ENCODE measurements around the gene GALNT18.

Gene GALNT18

GRCh38 chr11:11291041-11292015 is 330.5 kb downstream of the GALNT18 start:
- DNase-seq = no peak

DNA sequence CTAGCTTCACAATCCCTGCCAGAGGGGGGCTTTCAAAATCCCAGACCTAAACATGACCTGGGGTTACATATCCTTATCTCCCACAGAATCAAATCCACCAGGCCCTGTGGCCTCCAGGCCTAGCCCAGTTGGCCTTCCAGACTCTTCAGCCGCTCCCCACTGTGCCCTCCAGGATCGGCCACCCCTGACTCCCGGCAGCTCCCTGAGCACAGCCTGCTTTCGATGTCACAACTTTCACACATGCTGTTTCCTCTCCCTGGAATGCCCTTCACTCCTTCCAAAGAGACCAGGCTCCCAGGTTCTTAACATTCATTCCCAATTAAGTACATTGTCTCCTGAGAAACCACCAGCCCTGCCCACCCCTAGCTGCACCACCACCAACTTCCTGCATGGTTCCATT is 331.5 kb downstream of the GALNT18 start:
- DNase-seq = no peak

DNA sequence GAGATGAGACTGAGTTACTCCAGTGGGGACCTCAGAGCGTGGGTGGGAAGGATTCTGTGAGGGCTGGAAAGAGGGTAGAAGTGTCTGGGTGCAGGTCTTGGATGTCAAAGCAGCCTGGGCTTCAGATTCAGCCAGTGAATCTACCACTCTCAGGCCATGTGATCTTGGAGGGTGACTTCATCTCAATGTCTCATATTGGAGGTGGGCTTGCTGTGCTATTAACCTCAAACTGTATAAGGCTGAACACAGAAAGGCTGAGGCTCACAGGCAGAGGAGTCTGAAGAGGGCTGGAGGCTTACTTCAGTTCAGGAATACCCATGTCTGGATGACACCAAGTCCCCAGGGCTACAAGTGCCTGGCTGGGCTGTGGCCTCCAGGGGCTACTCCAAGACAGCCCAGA is 332.1 kb downstream of the GALNT18 start:
- no peak for DNase-seq

DNA sequence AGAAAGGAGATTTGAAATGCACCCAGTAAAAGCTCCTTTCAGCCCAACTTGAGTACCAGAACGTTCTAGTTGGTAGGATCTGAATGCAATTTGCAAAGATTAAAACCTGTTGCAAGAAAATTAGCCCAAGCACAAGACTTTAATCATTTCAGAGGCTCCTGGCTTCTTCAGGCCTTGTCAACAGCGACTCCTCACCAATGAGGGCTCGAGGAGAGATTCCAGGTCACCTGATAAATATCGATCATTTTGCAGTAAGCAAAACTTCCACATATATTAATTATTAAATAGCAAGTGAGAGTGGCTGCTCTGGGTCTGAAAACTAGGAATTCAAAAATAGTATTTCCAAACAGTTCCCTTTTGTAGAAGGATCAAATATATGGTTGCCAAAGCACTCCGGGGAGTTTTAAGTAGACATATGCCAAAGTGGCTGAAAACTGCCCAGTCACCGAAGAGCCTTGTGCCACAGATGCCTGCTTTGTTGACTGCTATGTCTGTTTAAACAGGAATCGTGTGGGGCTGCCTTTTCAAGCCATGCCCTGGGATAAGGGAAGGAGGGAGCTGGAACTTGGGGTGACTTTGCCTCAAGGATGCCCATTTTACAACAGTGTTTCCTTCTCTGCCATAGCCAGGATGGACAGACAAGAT is 332.7 kb downstream of the GALNT18 start:
- no peak for DNase-seq

DNA sequence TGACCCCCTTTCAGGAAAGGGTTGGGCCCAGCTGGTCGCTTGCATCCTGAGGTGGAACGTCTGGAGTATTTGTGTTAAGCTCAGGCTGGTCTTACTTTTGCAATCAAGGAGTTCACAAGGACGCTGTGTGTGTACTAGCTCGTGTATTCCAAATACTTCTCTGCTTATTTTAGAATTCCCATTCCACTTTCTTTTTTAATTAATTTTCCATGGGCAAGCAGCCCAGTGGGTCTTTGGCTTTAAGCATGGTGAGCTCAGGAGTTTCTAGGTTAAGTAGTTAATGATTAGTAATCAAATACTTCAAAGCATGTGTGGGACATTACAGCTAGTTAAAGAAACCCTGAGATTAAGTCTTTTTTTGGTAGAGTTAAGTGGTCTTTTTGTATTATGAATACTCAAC is 337.3 kb downstream of the GALNT18 start:
- no peak for DNase-seq

DNA sequence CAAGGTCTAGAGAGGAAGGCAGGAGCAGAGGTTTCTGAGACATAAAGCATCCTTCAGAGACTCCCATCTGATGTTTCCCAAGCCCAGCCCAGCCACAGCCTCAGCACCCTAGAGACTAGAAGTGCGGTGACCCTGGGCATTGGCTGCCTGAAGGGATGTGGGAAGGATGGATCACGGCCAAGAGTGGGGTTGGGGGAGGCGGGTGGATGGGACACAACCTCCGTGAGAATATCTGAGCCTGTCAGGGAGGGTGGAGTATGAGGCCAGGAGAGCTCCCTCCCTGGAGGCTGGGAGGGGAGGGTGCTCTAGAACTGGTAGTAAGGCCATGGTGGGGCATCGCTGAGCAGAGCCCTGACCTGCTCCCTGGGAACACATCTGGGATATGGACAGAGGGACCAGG is 340.2 kb downstream of the GALNT18 start:
- no peak for DNase-seq

DNA sequence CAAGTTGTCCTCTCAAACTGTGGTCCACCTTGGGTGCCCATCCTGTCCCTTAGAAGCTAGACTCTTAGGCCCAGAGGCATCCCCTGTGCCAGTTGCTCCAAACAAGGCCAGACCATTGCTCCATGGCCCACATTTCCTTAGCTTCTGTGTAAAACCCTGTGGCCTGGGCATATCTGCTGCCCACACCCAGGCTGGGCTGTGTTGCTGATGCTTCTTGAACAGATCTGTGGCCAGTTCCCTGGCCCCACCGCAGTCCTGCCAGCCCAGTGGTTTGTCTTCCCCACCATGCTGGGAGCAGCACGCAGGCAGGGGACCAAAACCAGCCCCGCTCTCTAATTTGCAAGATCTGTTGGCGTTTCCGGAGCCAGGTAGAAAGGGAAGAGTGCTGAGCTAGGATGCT is 341.0 kb downstream of the GALNT18 start:
- no peak for DNase-seq

GRCh38 chr11:11279956-11280689 is 341.7 kb downstream of the GALNT18 start:
- no peak for DNase-seq

GRCh38 chr11:11272254-11272653 is 349.6 kb downstream of the GALNT18 start:
- DNase-seq = no peak

GRCh38 chr11:11270236-11270775 is 351.5 kb downstream of the GALNT18 start:
- no peak for DNase-seq

GRCh38 chr11:11268706-11269105 is 353.1 kb downstream of the GALNT18 start:
- DNase-seq = no peak

DNA sequence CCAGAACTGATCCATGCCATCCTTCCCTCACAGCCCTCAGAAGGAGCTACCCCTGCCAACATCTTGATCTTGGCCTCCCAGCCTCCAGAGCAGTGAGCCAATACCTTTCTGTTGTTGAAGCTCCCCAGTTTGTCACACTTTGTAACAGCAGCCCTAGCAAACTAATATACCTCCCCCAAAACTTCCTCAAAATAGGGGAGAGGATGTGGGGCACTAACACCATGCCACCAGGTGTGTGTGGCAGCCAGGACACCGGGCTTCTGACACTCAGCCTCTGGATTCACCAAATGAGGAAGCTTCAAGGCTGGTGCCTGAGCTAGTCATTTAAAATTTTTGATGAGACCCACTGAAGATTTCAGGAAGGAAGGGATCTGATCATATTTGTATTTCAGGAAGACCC is 353.7 kb downstream of the GALNT18 start:
- DNase-seq = no peak

DNA sequence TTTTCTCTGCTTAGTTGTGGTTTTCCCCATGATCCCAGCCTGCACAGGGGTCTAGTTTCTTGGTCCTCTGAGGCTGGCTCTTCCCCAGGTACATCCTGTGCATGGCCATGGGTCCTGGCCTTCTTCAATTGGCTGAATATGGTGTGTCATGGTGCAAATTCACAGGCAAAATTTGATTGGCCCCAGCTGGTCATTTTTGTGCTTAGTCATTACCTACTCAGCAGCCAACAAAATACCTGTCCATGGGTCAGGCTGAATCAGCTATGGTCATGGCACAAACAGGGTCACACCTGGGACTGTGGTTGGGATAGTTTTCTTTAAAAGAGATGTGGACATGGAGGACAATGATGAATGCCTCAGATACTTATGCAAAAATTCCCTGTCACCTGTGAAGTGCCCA is 354.5 kb downstream of the GALNT18 start:
- DNase-seq = no peak

DNA sequence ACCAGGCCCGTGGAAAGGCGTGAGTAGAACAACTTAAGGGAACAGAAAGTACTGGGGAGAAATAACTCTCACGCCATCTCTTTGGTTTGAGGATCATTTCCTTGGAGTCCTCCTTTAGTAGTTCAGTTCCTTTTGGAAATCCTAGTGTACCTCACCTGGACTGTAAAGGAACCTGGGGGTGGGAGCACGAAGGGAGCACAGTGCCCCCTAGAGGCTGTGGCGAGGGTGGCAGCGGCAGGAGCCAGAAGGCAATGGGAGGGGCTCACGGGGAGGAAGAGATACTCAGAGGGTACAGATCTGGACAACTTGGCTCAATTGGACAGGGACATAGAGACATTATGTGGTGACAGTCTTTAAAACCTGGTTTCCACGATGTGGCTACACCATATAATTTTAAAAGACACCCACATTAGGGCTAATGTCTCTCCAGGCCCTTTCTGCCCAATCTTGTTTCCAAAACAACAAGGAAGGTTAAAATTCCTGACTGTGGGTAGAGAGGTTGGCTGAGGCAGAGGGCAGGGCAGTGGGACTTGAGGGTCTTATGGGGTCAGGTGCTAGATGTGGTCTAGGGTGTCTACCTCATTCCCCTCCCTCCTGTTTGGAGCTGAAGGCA is 355.7 kb downstream of the GALNT18 start:
- peak; percentile 34 for DNase-seq

DNA sequence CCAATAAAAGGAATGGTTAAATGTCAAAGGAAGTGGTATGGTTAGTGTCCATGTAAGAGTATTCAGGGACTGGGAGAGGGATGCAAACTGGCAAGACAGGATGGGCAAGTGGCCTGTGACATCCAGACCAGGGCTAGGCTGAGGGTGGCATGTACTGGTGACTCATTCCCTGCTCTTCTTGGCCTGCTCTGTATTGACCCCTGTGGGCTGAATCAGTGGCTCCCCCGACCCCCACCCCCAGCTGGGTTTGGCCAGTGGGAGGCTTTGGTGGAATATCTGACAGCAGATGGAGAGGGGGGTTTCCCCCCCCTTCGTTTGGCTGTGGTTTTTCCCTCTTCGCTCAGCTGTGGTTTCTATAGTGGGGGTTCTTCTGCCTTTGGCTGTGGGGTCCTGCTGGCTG is 356.5 kb downstream of the GALNT18 start:
- DNase-seq = no peak

DNA sequence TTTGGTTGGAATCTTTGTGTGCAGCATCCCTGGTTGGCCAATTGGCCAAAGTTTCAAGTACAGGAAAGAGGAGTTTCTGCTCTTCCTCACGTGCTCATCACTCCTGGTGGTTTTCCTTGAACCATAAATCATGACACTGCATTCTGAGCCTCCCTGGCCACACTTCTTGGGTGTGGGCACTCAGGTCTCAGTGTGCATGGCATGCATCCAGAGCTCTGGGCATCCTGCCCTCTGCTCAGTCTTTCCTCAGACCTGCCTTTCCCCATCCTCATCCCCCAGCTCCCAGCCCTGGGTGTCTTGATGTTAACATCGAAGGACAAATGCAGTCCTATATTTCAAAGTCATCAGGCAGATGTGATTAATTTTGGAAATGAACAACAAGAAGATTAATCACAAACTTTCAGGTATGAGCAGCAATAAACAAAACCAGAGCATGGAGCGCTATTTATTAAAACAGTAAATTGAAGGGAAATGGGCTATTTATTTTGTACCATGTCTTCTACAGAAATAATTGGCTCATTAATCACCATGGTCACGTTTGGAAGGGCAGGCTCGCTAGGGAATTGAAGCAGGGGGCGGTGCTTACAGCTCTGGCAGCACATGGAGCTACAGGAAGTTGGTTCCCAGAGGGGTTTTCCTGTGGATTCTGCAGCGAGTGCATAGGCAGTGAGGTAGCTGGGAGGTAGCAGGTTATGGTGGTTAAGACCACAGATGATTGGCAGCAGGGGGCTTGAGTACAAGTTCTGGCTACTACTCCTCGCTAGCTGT is 358.4 kb downstream of the GALNT18 start:
- no peak for DNase-seq

DNA sequence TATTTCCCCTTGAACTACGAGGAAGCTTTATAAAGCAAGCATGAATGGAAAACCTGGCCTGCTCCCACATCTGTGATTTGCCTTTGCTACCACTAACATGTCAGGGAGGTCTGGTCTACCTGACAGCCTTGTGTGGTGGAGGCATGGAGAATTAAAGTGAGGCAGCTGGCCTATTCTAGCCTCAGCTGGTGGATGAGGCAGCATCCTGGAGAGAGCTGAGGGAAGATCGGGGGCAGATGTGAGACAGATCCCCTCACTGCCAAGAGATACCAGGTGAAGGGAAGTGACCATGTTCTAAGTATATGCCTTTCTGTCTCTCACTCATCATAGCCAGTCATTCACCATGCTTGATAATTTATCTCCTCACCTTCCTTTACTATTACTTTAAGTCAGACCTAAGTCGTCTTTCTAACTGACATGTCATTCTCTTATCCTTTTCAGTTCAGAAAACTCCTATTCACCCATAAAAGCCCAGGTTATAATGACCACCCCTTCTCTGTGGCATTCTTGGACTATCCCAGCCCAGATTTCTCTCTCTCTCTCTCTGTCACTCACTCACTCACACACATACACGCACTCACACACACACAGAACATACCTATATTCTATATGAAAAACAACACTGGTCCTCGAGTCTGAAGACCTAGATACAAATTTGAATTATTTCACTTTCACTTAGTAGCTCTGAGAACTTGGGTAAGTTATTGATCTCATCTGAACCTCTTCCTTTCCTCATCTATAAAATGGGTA is 359.5 kb downstream of the GALNT18 start:
- DNase-seq = no peak

DNA sequence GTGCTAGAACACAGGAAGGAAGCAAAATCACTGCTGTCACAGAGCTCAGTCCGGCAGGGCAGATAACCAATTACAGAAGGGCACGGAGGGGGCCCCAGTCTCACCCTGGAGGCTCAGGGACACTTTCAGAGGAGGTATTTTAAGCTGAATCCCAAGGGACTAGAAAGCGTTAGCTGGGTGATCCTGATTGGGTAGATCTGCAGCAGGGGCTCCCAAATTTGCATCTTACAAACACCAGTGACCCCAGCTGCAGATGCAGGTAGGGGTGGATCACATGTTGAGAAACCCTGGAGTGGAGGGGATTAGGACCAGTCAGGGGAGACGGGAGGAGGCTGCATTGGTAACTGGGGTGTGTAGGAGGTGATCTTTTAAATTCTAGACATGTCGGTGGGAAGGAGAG is 360.2 kb downstream of the GALNT18 start:
- no peak for DNase-seq

DNA sequence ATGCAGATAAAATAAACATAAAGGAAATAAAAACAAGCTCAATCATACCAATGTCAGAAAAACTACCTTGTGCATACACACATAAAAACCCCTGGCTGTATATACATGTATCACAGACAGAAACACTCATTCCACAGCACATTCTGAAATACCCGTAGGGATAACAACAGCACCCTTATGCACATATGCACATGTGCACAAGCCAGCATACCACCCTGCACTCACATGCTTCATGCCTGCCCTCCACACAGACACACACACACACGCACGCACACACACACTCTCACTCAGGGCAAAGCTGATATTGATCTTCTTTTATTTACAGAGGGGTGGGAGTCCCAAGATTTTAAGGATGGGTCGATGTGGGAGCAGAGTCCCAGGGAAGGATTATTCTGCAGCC is 360.9 kb downstream of the GALNT18 start:
- no peak for DNase-seq

- no peak for DNase-seq
Observed at GRCh38 chr11:11253995-11254394, 367.8 kb downstream of the GALNT18 start.

- no peak for DNase-seq
Observed at GRCh38 chr11:11253497-11253896, 368.3 kb downstream of the GALNT18 start.

Measured in stimulated activated naive CD4-positive, alpha-beta T cell treated with Interleukin-2 at 50 U/mL for 16 hours (primary cell).